Suprapubic skin (tissue), 4 donors: ENCODE data around the gene IL4R. TPM values are rescaled to one million over a fixed set of nuclear protein-coding genes. Genes with fewer than 3 reads are reported as not detected.

Source experiments
- DNase-seq, 2 donors: peaks; one replicate each; pipeline ENCODE4 v3.0.0-alpha.2; 2019; ENCODE audit warnings: low spot score in 2 of 2
- H3K27ac ChIP-seq: fragments of 200-600 bp; sonication (generic); one replicate; pipeline ENCODE4 v1.5.1; 2019
- H3K27me3 ChIP-seq: fragments of 200-600 bp; sonication (generic); one replicate; pipeline ENCODE4 v1.5.1; 2019
- H3K36me3 ChIP-seq: fragments of 200-600 bp; sonication (generic); one replicate; pipeline ENCODE4 v1.5.1; 2019
- H3K4me1 ChIP-seq: fragments of 200-600 bp; sonication (generic); one replicate; pipeline ENCODE4 v1.5.1; 2019
- H3K4me3 ChIP-seq: fragments of 200-600 bp; sonication (generic); one replicate; pipeline ENCODE4 v1.5.1; 2019; ENCODE audit warnings: mild to moderate bottlenecking
- H3K9me3 ChIP-seq: fragments of 200-600 bp; sonication (generic); one replicate; pipeline ENCODE4 v1.5.1; 2019
- CTCF ChIP-seq, 2 donors: fragments of 200-600 bp in 1 of 2; fragments of 450-650 bp in 1 of 2; sonication (generic) in 1 of 2; IDR thresholded peaks; one replicate each; pipeline ENCODE4 v1.5.1; 2016 to 2019; ENCODE audit warnings: antibody characterized with exemption in 2 of 2, mild to moderate bottlenecking in 1 of 2, moderate library complexity in 1 of 2
- EP300 ChIP-seq: sonication (generic); formaldehyde crosslinking; IDR thresholded peaks from one replicate; pipeline ENCODE4 v1.6.1; 2017; ENCODE audit warnings: antibody characterized with exemption
- POLR2A ChIP-seq, 2 donors: fragments of 450-650 bp; IDR thresholded peaks; one replicate each; pipeline ENCODE4 v1.6.1; 2017; ENCODE audit warnings: antibody characterized with exemption in 2 of 2, mild to moderate bottlenecking in 2 of 2, moderate library complexity in 2 of 2
- POLR2AphosphoS5 ChIP-seq, 3 donors: sonication (generic); formaldehyde crosslinking; IDR thresholded peaks; one replicate each; pipeline ENCODE4 v1.6.1; 2017; ENCODE audit warnings: antibody characterized with exemption in 3 of 3
- WGBS: methylation state at CpG from one replicate; pipeline ENCODE4 v1.1.5; 2018; 5-methylcytosine and 5-hydroxymethylcytosine counted together
- total RNA-seq, 4 donors: library from RNA; depleted of rRNA; stranded (reverse); fragments of >200 nt; gene quantifications; one replicate each; pipeline ENCODE4 v1.1.0, GENCODE V29; 2016

IL4R gene
- total RNA-seq, 4 donors from 2014 or later = 27.2 to 32.8 (median 30.5) TPM

- no peak for TF ChIP-seq EP300
- no peak for TF ChIP-seq CTCF (IDR thresholded peaks at IDR 0.05)
- WGBS = 75% methylated on average over 10 of the region's 10 CpGs
Observed at GRCh38 chr16:27381974-27382855, 68.4 kb downstream of the IL4R start.

GRCh38 chr16:27383556-27384243 lies 69.9 kb downstream of the IL4R start:
- Histone ChIP-seq H3K9me3 (no peaks in the 10 kb centered on the region), H3K27me3 (peaks cover 5% of the 10 kb centered on the region), H3K4me1 (no peaks in the 10 kb centered on the region), H3K36me3 (no peaks in the 10 kb centered on the region), H3K27ac (no peak overlapping the region), H3K4me3 (no peak overlapping the region)
- 80% methylated on average over 11 of the region's 15 CpGs for WGBS
- DNase-seq = peak in 1 of 2 donors; percentile 48
- no peak for TF ChIP-seq CTCF (IDR thresholded peaks at IDR 0.05)
- TF ChIP-seq POLR2A (IDR thresholded peaks at IDR 0.05) = no peak
- TF ChIP-seq POLR2AphosphoS5 (IDR thresholded peaks at IDR 0.05) = no peak
- no peak for TF ChIP-seq EP300

More at GRCh38 chr16:27381974-27382855, 68.4 kb downstream of the IL4R start:
- Histone ChIP-seq H3K9me3 (no peaks in the 10 kb centered on the region), H3K4me1 (no peaks in the 10 kb centered on the region), H3K27ac (no peak overlapping the region), H3K27me3 (no peaks in the 10 kb centered on the region), H3K4me3 (no peak overlapping the region), H3K36me3 (no peaks in the 10 kb centered on the region)
- DNase-seq = peak in 1 of 2 donors; percentile 21

GRCh38 chr16:27384425-27384824 lies 70.7 kb downstream of the IL4R start:
- Histone ChIP-seq H3K4me1 (no peaks in the 10 kb centered on the region), H3K27me3 (peaks cover 6% of the 10 kb centered on the region), H3K36me3 (no peaks in the 10 kb centered on the region), H3K9me3 (no peaks in the 10 kb centered on the region), H3K4me3 (no peak overlapping the region), H3K27ac (no peak overlapping the region)
- no peak for DNase-seq
- TF ChIP-seq POLR2A (IDR thresholded peaks at IDR 0.05) = no peak
- no peak for TF ChIP-seq POLR2AphosphoS5 (IDR thresholded peaks at IDR 0.05)
- TF ChIP-seq EP300 = no peak
- no peak for TF ChIP-seq CTCF (IDR thresholded peaks at IDR 0.05)
- 81% methylated on average over 5 of the region's 5 CpGs for WGBS

- H3K36me3 ChIP-seq = no peaks in the 10 kb centered on the region
- H3K9me3 ChIP-seq = no peaks in the 10 kb centered on the region
- TF ChIP-seq POLR2A (IDR thresholded peaks at IDR 0.05) (no peak), CTCF (IDR thresholded peaks at IDR 0.05) (no peak), POLR2AphosphoS5 (IDR thresholded peaks at IDR 0.05) (no peak), EP300 (no peak)
- H3K4me1 ChIP-seq = no peaks in the 10 kb centered on the region
- H3K4me3 ChIP-seq = no peak overlapping the region
- 90% methylated on average over 7 of the region's 7 CpGs for WGBS
- peaks cover 6% of the 10 kb centered on the region for H3K27me3 ChIP-seq
- DNase-seq = no peak
- no peak overlapping the region for H3K27ac ChIP-seq
Observed at GRCh38 chr16:27385398-27385797, 71.6 kb downstream of the IL4R start.

- no peaks in the 10 kb centered on the region for H3K4me1 ChIP-seq
- DNase-seq = no peak
- no peaks in the 10 kb centered on the region for H3K36me3 ChIP-seq
- H3K27me3 ChIP-seq = peaks cover 6% of the 10 kb centered on the region
- H3K4me3 ChIP-seq = no peak overlapping the region
- no peak overlapping the region for H3K27ac ChIP-seq
- no peaks in the 10 kb centered on the region for H3K9me3 ChIP-seq
- WGBS = 79% methylated on average over 4 of the region's 4 CpGs
- TF ChIP-seq POLR2AphosphoS5 (IDR thresholded peaks at IDR 0.05) (no peak), CTCF (IDR thresholded peaks at IDR 0.05) (no peak), EP300 (no peak)
Observed at GRCh38 chr16:27386674-27387073, 72.9 kb downstream of the IL4R start.
